ENCODE measurements around the gene NUP205.

Gene NUP205

GRCh38 chr7:135601182-135601581 lies 43.5 kb downstream of the NUP205 start:
- no peak for TF ChIP-seq CTCF (IDR thresholded peaks at IDR 0.05; ENCODE audit: insufficient read depth, low read length, poor library complexity, severe bottlenecking)
- Histone ChIP-seq H3K36me3 (ENCODE audit: control insufficient read depth, insufficient read depth, low read length) (peaks cover 2% of the 10 kb centered on the region), H3K4me3 (replicated peaks; ENCODE audit: low read depth, low read length) (no peak overlapping the region), H3K27me3 (replicated peaks; ENCODE audit: control insufficient read depth, insufficient read depth, low read length) (no peaks in the 10 kb centered on the region)
- DNase-seq (ENCODE audit: extremely low read depth, insufficient read length), result no peak

GRCh38 chr7:135602304-135602703 lies 44.6 kb downstream of the NUP205 start:
- peaks cover 3% of the 10 kb centered on the region for H3K36me3 ChIP-seq (ENCODE audit: control insufficient read depth, insufficient read depth, low read length)
- no peak overlapping the region for H3K4me3 ChIP-seq (replicated peaks; ENCODE audit: low read depth, low read length)
- TF ChIP-seq CTCF (IDR thresholded peaks at IDR 0.05; ENCODE audit: insufficient read depth, low read length, poor library complexity, severe bottlenecking), result no peak
- no peak for DNase-seq (ENCODE audit: extremely low read depth, insufficient read length)
- no peaks in the 10 kb centered on the region for H3K27me3 ChIP-seq (replicated peaks; ENCODE audit: control insufficient read depth, insufficient read depth, low read length)

- DNase-seq (ENCODE audit: extremely low read depth, insufficient read length), result no peak
- no peak for TF ChIP-seq CTCF (IDR thresholded peaks at IDR 0.05; ENCODE audit: insufficient read depth, low read length, poor library complexity, severe bottlenecking)
- H3K4me3 ChIP-seq (replicated peaks; ENCODE audit: low read depth, low read length), result no peak overlapping the region
- no peaks in the 10 kb centered on the region; the same call in 1 of the 2 replicates for H3K36me3 ChIP-seq (ENCODE audit: control insufficient read depth, insufficient read depth, low read length)
- no peaks in the 10 kb centered on the region for H3K27me3 ChIP-seq (replicated peaks; ENCODE audit: control insufficient read depth, insufficient read depth, low read length)
These were observed 58.4 kb downstream of the NUP205 start for GRCh38 chr7:135616136-135616535.

GRCh38 chr7:135617781-135618180 lies 60.1 kb downstream of the NUP205 start:
- DNase-seq (ENCODE audit: extremely low read depth, insufficient read length), result no peak
- Histone ChIP-seq H3K4me3 (replicated peaks; ENCODE audit: low read depth, low read length) (no peak overlapping the region), H3K27me3 (replicated peaks; ENCODE audit: control insufficient read depth, insufficient read depth, low read length) (no peaks in the 10 kb centered on the region), H3K36me3 (ENCODE audit: control insufficient read depth, insufficient read depth, low read length) (no peaks in the 10 kb centered on the region; the same call in 1 of the 2 replicates)
- no peak for TF ChIP-seq CTCF (IDR thresholded peaks at IDR 0.05; ENCODE audit: insufficient read depth, low read length, poor library complexity, severe bottlenecking)

GRCh38 chr7:135618510-135618909 lies 60.8 kb downstream of the NUP205 start:
- Histone ChIP-seq H3K27me3 (replicated peaks; ENCODE audit: control insufficient read depth, insufficient read depth, low read length) (no peaks in the 10 kb centered on the region), H3K36me3 (ENCODE audit: control insufficient read depth, insufficient read depth, low read length) (no peaks in the 10 kb centered on the region; the same call in 1 of the 2 replicates), H3K4me3 (replicated peaks; ENCODE audit: low read depth, low read length) (no peak overlapping the region)
- no peak for DNase-seq (ENCODE audit: extremely low read depth, insufficient read length)
- TF ChIP-seq CTCF (IDR thresholded peaks at IDR 0.05; ENCODE audit: insufficient read depth, low read length, poor library complexity, severe bottlenecking), result no peak

GRCh38 chr7:135620447-135620846 lies 62.7 kb downstream of the NUP205 start:
- no peak for TF ChIP-seq CTCF (IDR thresholded peaks at IDR 0.05; ENCODE audit: insufficient read depth, low read length, poor library complexity, severe bottlenecking)
- H3K4me3 ChIP-seq (replicated peaks; ENCODE audit: low read depth, low read length), result no peak overlapping the region
- no peak for DNase-seq (ENCODE audit: extremely low read depth, insufficient read length)
- H3K36me3 ChIP-seq (ENCODE audit: control insufficient read depth, insufficient read depth, low read length), result no peaks in the 10 kb centered on the region; the same call in none of the 2 replicates
- H3K27me3 ChIP-seq (replicated peaks; ENCODE audit: control insufficient read depth, insufficient read depth, low read length), result no peaks in the 10 kb centered on the region

Data from GM06990 (cell line).